IMR-90 (cell line): Measurements from ENCODE around the gene S100B. TPM values are rescaled to one million over a fixed set of nuclear protein-coding genes. Genes with fewer than 3 reads are reported as not detected.

ENCODE experiments used
- ATAC-seq: fragments of 200-7000 bp; cut with Tn5 transposase; 2 replicates; pipeline ENCODE4 v1.9.1; 2020; ENCODE audit warnings: low read depth, mild to moderate bottlenecking, moderate library complexity
- BruUV-seq: library from RNA; stranded (reverse); fragments of 400-500 nt; replicated peaks from 2 replicates; lab custom pipeline; 2021; lab: Mats Ljungman, UMichigan
- CTCF ChIA-PET: fragments of 300-600 bp; formaldehyde crosslinking; extraction: SDS; loops from one replicate; lab custom pipeline; 2021; ENCODE audit warnings: antibody characterized with exemption; lab: Yijun Ruan, JAX
- POLR2A ChIA-PET: fragments of 300-600 bp; sonication (Branson Sonifier 250); formaldehyde crosslinking; loops from one replicate; lab custom pipeline; 2022; ENCODE audit warnings: antibody characterized with exemption; ENCODE audit not compliant: unreplicated experiment; lab: Charles Lee
- DNase-seq: peaks from one replicate; pipeline ENCODE4 v3.0.0; 2013
- H2AFZ ChIP-seq: replicated peaks from 2 replicates; pipeline ENCODE3; 2013; ENCODE audit warnings: low read length, mild to moderate bottlenecking; ENCODE audit not compliant: poor library complexity
- H2AK5ac ChIP-seq: 2 replicates; pipeline ENCODE4 v1.6.1; 2013; ENCODE audit warnings: low read depth, low read length, inconsistent platforms
- H2AK9ac ChIP-seq: replicated peaks from 2 replicates; pipeline ENCODE3; 2013; ENCODE audit warnings: mild to moderate bottlenecking, low read depth, low read length, moderate library complexity; ENCODE audit not compliant: poor library complexity
- H2BK120ac ChIP-seq: 2 replicates; pipeline ENCODE4 v1.6.1; 2013; ENCODE audit warnings: low read depth, low read length, inconsistent platforms
- H2BK15ac ChIP-seq: 3 replicates; pipeline ENCODE4 v1.6.1; 2013; ENCODE audit warnings: low read depth, low read length, inconsistent platforms
- H2BK20ac ChIP-seq: 2 replicates; pipeline ENCODE4 v1.6.1; 2013; ENCODE audit warnings: low read depth, mild to moderate bottlenecking, inconsistent platforms, low read length, moderate library complexity
- H2BK5ac ChIP-seq: 2 replicates; pipeline ENCODE4 v1.6.1; 2013; ENCODE audit warnings: mild to moderate bottlenecking, low read depth, low read length, inconsistent platforms; ENCODE audit not compliant: poor library complexity, severe bottlenecking
- H3K14ac ChIP-seq: replicated peaks from 2 replicates; pipeline ENCODE4 v1.6.1; 2013; ENCODE audit warnings: low read depth, low read length, inconsistent platforms
- H3K18ac ChIP-seq: 2 replicates; pipeline ENCODE4 v1.6.1; 2013; ENCODE audit warnings: low read depth, low read length, control low read depth
- H3K23ac ChIP-seq: 2 replicates; pipeline ENCODE4 v1.6.1; 2013; ENCODE audit warnings: low read depth, low read length, inconsistent platforms
- H3K27ac ChIP-seq: 2 replicates; pipeline ENCODE4 v1.5.1; 2013; ENCODE audit warnings: mild to moderate bottlenecking, control low read depth, low read length; ENCODE audit not compliant: insufficient read depth
- H3K27me3 ChIP-seq: 2 replicates; pipeline ENCODE4 v1.6.1; 2013; ENCODE audit warnings: low read length; ENCODE audit not compliant: control insufficient read depth, insufficient read depth
- H3K36me3 ChIP-seq: 2 replicates; pipeline ENCODE4 v1.6.1; 2013; ENCODE audit warnings: low read length, mixed read lengths; ENCODE audit not compliant: control insufficient read depth, insufficient read depth
- H3K4ac ChIP-seq: 2 replicates; pipeline ENCODE4 v1.6.1; 2013; ENCODE audit warnings: low read depth, low read length, inconsistent platforms
- H3K4me1 ChIP-seq: 2 replicates; pipeline ENCODE4 v1.6.1; 2013; ENCODE audit warnings: low read length, mixed read lengths; ENCODE audit not compliant: control insufficient read depth, insufficient read depth
- H3K4me2 ChIP-seq: 2 replicates; pipeline ENCODE4 v1.6.1; 2013; ENCODE audit warnings: low read depth, mild to moderate bottlenecking, control low read depth, low read length, moderate library complexity
- H3K4me3 ChIP-seq: 2 replicates; pipeline ENCODE4 v1.5.1; 2013; ENCODE audit warnings: low read depth, mild to moderate bottlenecking, control low read depth, low read length, moderate library complexity; ENCODE audit not compliant: insufficient read depth
- H3K56ac ChIP-seq: 2 replicates; pipeline ENCODE4 v1.6.1; 2013; ENCODE audit warnings: low read length, inconsistent platforms; ENCODE audit not compliant: insufficient read depth; ENCODE audit errors: extremely low read depth
- H3K79me1 ChIP-seq, 2 experiments: 2 replicates each; pipeline ENCODE4 v1.6.1; 2013; ENCODE audit warnings: low read length in 2 of 2, inconsistent platforms in 1 of 2, low read depth in 1 of 2
- H3K9ac ChIP-seq: 2 replicates; pipeline ENCODE4 v1.6.1; 2013; ENCODE audit warnings: low read depth, low read length, control low read depth
- H3K9me1 ChIP-seq: 2 replicates; pipeline ENCODE4 v1.6.1; 2013; ENCODE audit warnings: low read length, inconsistent platforms; ENCODE audit not compliant: insufficient read depth
- H3K9me3 ChIP-seq: 2 replicates; pipeline ENCODE4 v1.6.1; 2013; ENCODE audit warnings: low read length; ENCODE audit not compliant: control insufficient read depth, insufficient read depth
- H4K20me1 ChIP-seq: 2 replicates; pipeline ENCODE4 v1.6.1; 2013; ENCODE audit warnings: low read length, inconsistent platforms; ENCODE audit not compliant: insufficient read depth
- H4K5ac ChIP-seq: 2 replicates; pipeline ENCODE4 v1.6.1; 2013; ENCODE audit warnings: mild to moderate bottlenecking, low read depth, low read length, control low read depth
- H4K8ac ChIP-seq, 2 experiments: 2 replicates each; pipeline ENCODE4 v1.6.1; 2013; ENCODE audit warnings: low read depth in 2 of 2, low read length in 2 of 2, control low read depth in 1 of 2, inconsistent platforms in 1 of 2
- H4K91ac ChIP-seq: 2 replicates; pipeline ENCODE4 v1.6.1; 2013; ENCODE audit warnings: low read depth, low read length, inconsistent platforms; ENCODE audit not compliant: insufficient read depth
- BHLHE40 ChIP-seq: fragments of 150-350 bp; IDR thresholded peaks from 2 replicates; pipeline ENCODE4 v1.6.1; 2016; ENCODE audit warnings: mild to moderate bottlenecking, low read depth, low read length
- CEBPB ChIP-seq: IDR thresholded peaks from 2 replicates; pipeline ENCODE4 v1.6.1; 2012; ENCODE audit warnings: low read depth, low read length, improper control_type of control experiment
- CHD1 ChIP-seq: IDR thresholded peaks from 2 replicates; pipeline ENCODE4 v1.6.1; 2012; ENCODE audit warnings: low read depth, low read length, improper control_type of control experiment
- FOS ChIP-seq: fragments of 150-350 bp; IDR thresholded peaks from 2 replicates; pipeline ENCODE4 v1.6.1; 2016; ENCODE audit warnings: low read depth, low read length
- MAFK ChIP-seq: IDR thresholded peaks from 2 replicates; pipeline ENCODE4 v1.6.1; 2012; ENCODE audit warnings: low read depth, low read length, improper control_type of control experiment
- MAZ ChIP-seq: IDR thresholded peaks from 2 replicates; pipeline ENCODE4 v1.6.1; 2012; ENCODE audit warnings: low read depth, mild to moderate bottlenecking, low read length, improper control_type of control experiment, moderate library complexity, borderline replicate concordance
- MXI1 ChIP-seq: IDR thresholded peaks from 2 replicates; pipeline ENCODE4 v1.6.1; 2012; ENCODE audit warnings: low read depth, mild to moderate bottlenecking, low read length, moderate library complexity, borderline replicate concordance
- NFE2L2 ChIP-seq: fragments of 150-350 bp; IDR thresholded peaks from 2 replicates; pipeline ENCODE4 v1.6.1; 2016; ENCODE audit warnings: low read depth, mild to moderate bottlenecking, low read length
- POLR2A ChIP-seq: IDR thresholded peaks from 2 replicates; pipeline ENCODE4 v1.6.1; 2012; ENCODE audit warnings: mild to moderate bottlenecking, low read depth, low read length
- RAD21 ChIP-seq: IDR thresholded peaks from 2 replicates; pipeline ENCODE4 v1.6.1; 2012; ENCODE audit warnings: low read length, improper control_type of control experiment
- RCOR1 ChIP-seq: IDR thresholded peaks from 2 replicates; pipeline ENCODE4 v1.6.1; 2012; ENCODE audit warnings: mild to moderate bottlenecking, low read length, improper control_type of control experiment; ENCODE audit not compliant: insufficient replicate concordance
- RFX5 ChIP-seq: IDR thresholded peaks from 2 replicates; pipeline ENCODE4 v1.8.0; 2012; ENCODE audit warnings: low read depth, mild to moderate bottlenecking, low read length, moderate library complexity
- SMC3 ChIP-seq: fragments of 150-350 bp; IDR thresholded peaks from 2 replicates; pipeline ENCODE4 v1.6.1; 2016; ENCODE audit warnings: low read depth, mild to moderate bottlenecking, antibody characterized with exemption, low read length, moderate library complexity
- WGBS, 2 experiments: methylation state at CpG; one replicate each; pipeline versions ENCODE4 v1.1.5 to v1.1.7; 2013; ENCODE audit warnings: missing lambda C conversion rate in 2 of 2; ENCODE audit not compliant: insufficient read length in 1 of 2; ENCODE audit errors: extremely low coverage in 2 of 2; 5-methylcytosine and 5-hydroxymethylcytosine counted together
- dilution Hi-C: fragments of 300-500 bp; cut with HindIII; formaldehyde crosslinking; loops from one replicate; pipeline ENCODE4 v1.14.3; 2018; ENCODE audit warnings: low sequenced_read_pairs; ENCODE audit not compliant: unreplicated experiment
- in situ Hi-C: fragments of 300-500 bp; cut with MboI; formaldehyde crosslinking; loops from 3 replicates; pipeline ENCODE4 v1.14.3; 2019; ENCODE audit warnings: low sequenced_read_pairs, inconsistent platforms, mixed read lengths
- intact Hi-C: fragments of 100-400 bp; cut with micrococcal nuclease; formaldehyde crosslinking; loops from 2 replicates; pipeline ENCODE4 v1.10.0; 2022
- polyA plus RNA-seq, 3 experiments: library from polyadenylated mRNA; depleted of rRNA; stranded (reverse); fragments of >200 nt; gene quantifications; 2 replicates each; pipeline ENCODE4 v1.2.3, GENCODE V29; 2012; ENCODE audit warnings: low replicate concordance in 1 of 3
- total RNA-seq: library from RNA; depleted of rRNA; stranded (reverse); fragments of >200 nt; gene quantifications from 2 replicates; pipeline ENCODE4 v1.2.3, GENCODE V29; 2012
- TF ChIP-seq, protein P1 (sequence below): fragments of 150-350 bp; IDR thresholded peaks from 2 replicates; pipeline ENCODE4 v1.6.1; 2017; ENCODE audit warnings: mild to moderate bottlenecking, antibody characterized with exemption, low read length, low read depth
- TF ChIP-seq, protein P2 (sequence below): fragments of 150-350 bp; IDR thresholded peaks from 2 replicates; pipeline ENCODE4 v1.6.1; 2016; ENCODE audit warnings: low read depth, mild to moderate bottlenecking, low read length, moderate library complexity, borderline replicate concordance
- TF ChIP-seq, protein P3 (sequence below): conservative IDR thresholded peaks from 2 replicates; pipeline ENCODE4 v1.5.1; 2012; ENCODE audit warnings: mild to moderate bottlenecking, low read depth, low read length, improper control_type of control experiment

The S100B gene
- total and polyA plus RNA-seq, 2 of the 4 experiments (the other 2 are of a cell fraction) = 0.18 to 0.26 TPM

DNA sequence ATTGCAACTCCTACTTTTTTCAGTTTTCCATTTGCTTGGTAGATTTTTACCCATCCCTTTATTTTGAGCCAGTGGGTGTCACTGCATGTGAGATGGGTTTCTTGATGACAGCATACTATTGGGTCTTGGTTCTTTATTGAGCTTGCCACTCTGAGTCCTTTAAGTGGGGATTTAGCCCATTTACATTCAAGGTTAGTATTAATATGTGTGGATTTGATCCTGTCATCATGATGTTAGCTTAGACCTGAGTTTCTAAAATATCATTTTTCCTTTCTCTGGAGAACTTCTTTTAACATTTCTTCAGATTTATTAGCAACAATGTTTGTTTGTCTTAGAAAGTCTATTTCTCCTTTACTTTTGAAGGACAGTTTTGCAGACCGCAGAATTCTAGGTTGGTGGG, 11.8 kb upstream of the S100B start:
- no CpG with 5 or more reads among the region's 1 CpG for WGBS, 2 experiments
- H3K36me3 ChIP-seq = no peaks in the 10 kb centered on the region
- POLR2A ChIA-PET = no interaction called here
- H3K27ac ChIP-seq = no peak overlapping the region
- H3K18ac ChIP-seq = no peak overlapping the region
- ATAC-seq (no peak), DNase-seq (no peak)
- H3K9me1 ChIP-seq = no peaks in the 10 kb centered on the region
- no peaks in the 10 kb centered on the region; the same call in 1 of the 2 replicates for H3K27me3 ChIP-seq
- H2AK5ac ChIP-seq = no peak overlapping the region
- no TSS peak for BruUV-seq
- H2AFZ ChIP-seq = no peak overlapping the region
- no peak overlapping the region for H3K4ac ChIP-seq
- H2AK9ac ChIP-seq = no peak overlapping the region
- H3K56ac ChIP-seq = no peak overlapping the region
- no peak overlapping the region for H2BK15ac ChIP-seq
- H3K4me3 ChIP-seq = no peak overlapping the region
- TF ChIP-seq CEBPB (no peak), MAFK (no peak), RAD21 (no peak), RFX5 (no peak), MAZ (no peak), BHLHE40 (no peak), SMC3 (no peak), FOS (no peak), CHD1 (no peak), POLR2A (no peak), RCOR1 (no peak), MXI1 (no peak), NFE2L2 (no peak)
- TF ChIP-seq, protein P1, sequence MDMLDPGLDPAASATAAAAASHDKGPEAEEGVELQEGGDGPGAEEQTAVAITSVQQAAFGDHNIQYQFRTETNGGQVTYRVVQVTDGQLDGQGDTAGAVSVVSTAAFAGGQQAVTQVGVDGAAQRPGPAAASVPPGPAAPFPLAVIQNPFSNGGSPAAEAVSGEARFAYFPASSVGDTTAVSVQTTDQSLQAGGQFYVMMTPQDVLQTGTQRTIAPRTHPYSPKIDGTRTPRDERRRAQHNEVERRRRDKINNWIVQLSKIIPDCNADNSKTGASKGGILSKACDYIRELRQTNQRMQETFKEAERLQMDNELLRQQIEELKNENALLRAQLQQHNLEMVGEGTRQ = no peak
- TF ChIP-seq, protein P2, sequence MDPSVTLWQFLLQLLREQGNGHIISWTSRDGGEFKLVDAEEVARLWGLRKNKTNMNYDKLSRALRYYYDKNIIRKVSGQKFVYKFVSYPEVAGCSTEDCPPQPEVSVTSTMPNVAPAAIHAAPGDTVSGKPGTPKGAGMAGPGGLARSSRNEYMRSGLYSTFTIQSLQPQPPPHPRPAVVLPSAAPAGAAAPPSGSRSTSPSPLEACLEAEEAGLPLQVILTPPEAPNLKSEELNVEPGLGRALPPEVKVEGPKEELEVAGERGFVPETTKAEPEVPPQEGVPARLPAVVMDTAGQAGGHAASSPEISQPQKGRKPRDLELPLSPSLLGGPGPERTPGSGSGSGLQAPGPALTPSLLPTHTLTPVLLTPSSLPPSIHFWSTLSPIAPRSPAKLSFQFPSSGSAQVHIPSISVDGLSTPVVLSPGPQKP = no peak
- TF ChIP-seq, protein P3, sequence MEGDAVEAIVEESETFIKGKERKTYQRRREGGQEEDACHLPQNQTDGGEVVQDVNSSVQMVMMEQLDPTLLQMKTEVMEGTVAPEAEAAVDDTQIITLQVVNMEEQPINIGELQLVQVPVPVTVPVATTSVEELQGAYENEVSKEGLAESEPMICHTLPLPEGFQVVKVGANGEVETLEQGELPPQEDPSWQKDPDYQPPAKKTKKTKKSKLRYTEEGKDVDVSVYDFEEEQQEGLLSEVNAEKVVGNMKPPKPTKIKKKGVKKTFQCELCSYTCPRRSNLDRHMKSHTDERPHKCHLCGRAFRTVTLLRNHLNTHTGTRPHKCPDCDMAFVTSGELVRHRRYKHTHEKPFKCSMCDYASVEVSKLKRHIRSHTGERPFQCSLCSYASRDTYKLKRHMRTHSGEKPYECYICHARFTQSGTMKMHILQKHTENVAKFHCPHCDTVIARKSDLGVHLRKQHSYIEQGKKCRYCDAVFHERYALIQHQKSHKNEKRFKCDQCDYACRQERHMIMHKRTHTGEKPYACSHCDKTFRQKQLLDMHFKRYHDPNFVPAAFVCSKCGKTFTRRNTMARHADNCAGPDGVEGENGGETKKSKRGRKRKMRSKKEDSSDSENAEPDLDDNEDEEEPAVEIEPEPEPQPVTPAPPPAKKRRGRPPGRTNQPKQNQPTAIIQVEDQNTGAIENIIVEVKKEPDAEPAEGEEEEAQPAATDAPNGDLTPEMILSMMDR = no peak
- H3K23ac ChIP-seq = no peak overlapping the region
- no peak overlapping the region for H2BK20ac ChIP-seq
- H4K91ac ChIP-seq = no peak overlapping the region
- no peak overlapping the region for H3K4me2 ChIP-seq
- H3K14ac ChIP-seq = no peak overlapping the region
- no peak overlapping the region for H4K8ac ChIP-seq
- no peak overlapping the region for H3K9ac ChIP-seq
- no peak overlapping the region for H4K5ac ChIP-seq
- no peaks in the 10 kb centered on the region; the same call in 1 of the 2 replicates for H4K20me1 ChIP-seq
- H2BK120ac ChIP-seq = no peak overlapping the region
- no peaks in the 10 kb centered on the region for H3K79me1 ChIP-seq
- CTCF ChIA-PET = no interaction called here
- in situ Hi-C loops = no loop called here
- H3K9me3 ChIP-seq = peaks cover 6% of the 10 kb centered on the region
- dilution Hi-C loops = no loop called here
- no peak overlapping the region for H2BK5ac ChIP-seq
- intact Hi-C loops = no loop called here
- peaks cover 1% of the 10 kb centered on the region; the same call in 1 of the 2 replicates for H3K4me1 ChIP-seq
